Measurements from ENCODE around the gene PLCB4.
A peak's percentile ranks its signal among the peaks of the same experiment; 100 is the strongest.
"Not testable (repeated sequence)": the region's sequence is repeated elsewhere in the genome, so short reads cannot be mapped to it uniquely, and the experiment has no call there.

The PLCB4 gene

GRCh38 chr20:9038791-9039535, 29.9 kb upstream of the PLCB4 start:
- TF ChIP-seq CTCF (IDR thresholded peaks at IDR 0.05; ENCODE audit: low read depth, low read length), result no peak
- no peak for DNase-seq (ENCODE audit: extremely low read depth, low read depth)

- DNase-seq (ENCODE audit: extremely low read depth, low read depth), result no peak
- TF ChIP-seq CTCF (IDR thresholded peaks at IDR 0.05; ENCODE audit: low read depth, low read length), result no peak
Measured at GRCh38 chr20:9040863-9041524, 27.9 kb upstream of the PLCB4 start.

- TF ChIP-seq CTCF (IDR thresholded peaks at IDR 0.05; ENCODE audit: low read depth, low read length), result no peak
- DNase-seq (ENCODE audit: extremely low read depth, low read depth), result no peak
Measured at GRCh38 chr20:9043364-9043763, 25.5 kb upstream of the PLCB4 start.

GRCh38 chr20:9047928-9048327, 21.0 kb upstream of the PLCB4 start:
- DNase-seq (ENCODE audit: extremely low read depth, low read depth), result not testable (repeated sequence)

GRCh38 chr20:9051508-9051907, 17.4 kb upstream of the PLCB4 start:
- no peak for TF ChIP-seq CTCF (IDR thresholded peaks at IDR 0.05; ENCODE audit: low read depth, low read length)
- DNase-seq (ENCODE audit: extremely low read depth, low read depth), result peak; percentile 84

GRCh38 chr20:9052136-9052535, 16.8 kb upstream of the PLCB4 start:
- no peak for DNase-seq (ENCODE audit: extremely low read depth, low read depth)
- TF ChIP-seq CTCF (IDR thresholded peaks at IDR 0.05; ENCODE audit: low read depth, low read length), result no peak

GRCh38 chr20:9053108-9053507, 15.8 kb upstream of the PLCB4 start:
- no peak for DNase-seq (ENCODE audit: extremely low read depth, low read depth)
- no peak for TF ChIP-seq CTCF (IDR thresholded peaks at IDR 0.05; ENCODE audit: low read depth, low read length)
